Subcutaneous adipose tissue (tissue), 4 donors: ENCODE data around the gene CRYBB3. TPM values are rescaled to one million over a fixed set of nuclear protein-coding genes. Genes with fewer than 3 reads are reported as not detected.

Experiments
- CTCF ChIP-seq: fragments of 450-650 bp; IDR thresholded peaks from one replicate; pipeline ENCODE4 v1.5.1; 2016; ENCODE audit warnings: low read depth, mild to moderate bottlenecking, control low read depth, antibody characterized with exemption, moderate library complexity
- total RNA-seq, 4 donors: library from RNA; depleted of rRNA; stranded (reverse); fragments of >200 nt; gene quantifications; one replicate each; pipeline ENCODE4 v1.1.0, GENCODE V29; 2016

Gene CRYBB3
- total RNA-seq, 4 donors from 2014 or later, result not detected

GRCh38 chr22:25208743-25209505 is 9.3 kb downstream of the CRYBB3 start:
- no peak for TF ChIP-seq CTCF

- TF ChIP-seq CTCF, result no peak
Observed at GRCh38 chr22:25210793-25211192, 11.1 kb downstream of the CRYBB3 start.

- TF ChIP-seq CTCF, result no peak
Observed at GRCh38 chr22:25212337-25212736, 12.7 kb downstream of the CRYBB3 start.

- no peak for TF ChIP-seq CTCF
Observed at GRCh38 chr22:25213221-25213620, 13.6 kb downstream of the CRYBB3 start.

GRCh38 chr22:25216230-25216629 is 16.6 kb downstream of the CRYBB3 start:
- TF ChIP-seq CTCF, result no peak

- no peak for TF ChIP-seq CTCF
Observed at GRCh38 chr22:25219211-25219689, 19.6 kb downstream of the CRYBB3 start, which contains the start of gene CRYBB2. Gene CRYBB2, plus strand, starts transcription at chr22:25219639. Its CDS starts 1,791 bp downstream, at chr22:25221430.

- TF ChIP-seq CTCF, result no peak
Observed at GRCh38 chr22:25219948-25220442, 20.3 kb downstream of the CRYBB3 start.
